Activated naive CD4-positive, alpha-beta T cell treated with anti-CD3 and anti-CD28 coated beads, Interleukin-2, amount 50 U/mL, for 24 hours (primary cell): ENCODE data around the gene COL13A1.

Experiments
- H3K27ac Mint-ChIP-seq: one replicate; pipeline ENCODE4 v1.8.0; 2021; ENCODE audit warnings: mild to moderate bottlenecking, mixed read lengths
- H3K27me3 Mint-ChIP-seq: one replicate; pipeline ENCODE4 v1.8.0; 2021; ENCODE audit warnings: mixed read lengths
- H3K36me3 Mint-ChIP-seq: one replicate; pipeline ENCODE4 v1.8.0; 2021; ENCODE audit warnings: mixed read lengths
- H3K4me1 Mint-ChIP-seq: one replicate; pipeline ENCODE4 v1.8.0; 2021; ENCODE audit warnings: mixed read lengths
- H3K4me3 Mint-ChIP-seq: one replicate; pipeline ENCODE4 v1.8.0; 2021; ENCODE audit warnings: mild to moderate bottlenecking, mixed read lengths
- H3K9me3 Mint-ChIP-seq: one replicate; pipeline ENCODE4 v1.8.0; 2021; ENCODE audit warnings: mixed read lengths

Gene COL13A1

GRCh38 chr10:69891057-69891617 is 89.4 kb downstream of the COL13A1 start:
- Mint-ChIP-seq H3K4me3 (no peak overlapping the region), H3K27me3 (no peaks in the 10 kb centered on the region), H3K9me3 (no peaks in the 10 kb centered on the region), H3K4me1 (no peaks in the 10 kb centered on the region), H3K27ac (no peak overlapping the region), H3K36me3 (no peaks in the 10 kb centered on the region)

- no peaks in the 10 kb centered on the region for H3K36me3 Mint-ChIP-seq
- H3K27me3 Mint-ChIP-seq: no peaks in the 10 kb centered on the region
- no peaks in the 10 kb centered on the region for H3K4me1 Mint-ChIP-seq
- no peak overlapping the region for H3K27ac Mint-ChIP-seq
- H3K4me3 Mint-ChIP-seq: no peak overlapping the region
- no peaks in the 10 kb centered on the region for H3K9me3 Mint-ChIP-seq
These were observed 90.7 kb downstream of the COL13A1 start for GRCh38 chr10:69892406-69892805.

- Mint-ChIP-seq H3K27ac (no peak overlapping the region), H3K27me3 (no peaks in the 10 kb centered on the region), H3K4me3 (no peak overlapping the region), H3K4me1 (no peaks in the 10 kb centered on the region), H3K9me3 (no peaks in the 10 kb centered on the region), H3K36me3 (no peaks in the 10 kb centered on the region)
These were observed 91.1 kb downstream of the COL13A1 start for GRCh38 chr10:69892816-69893215.

GRCh38 chr10:69893271-69893900 is 91.7 kb downstream of the COL13A1 start:
- H3K27ac Mint-ChIP-seq: no peak overlapping the region
- H3K4me1 Mint-ChIP-seq: no peaks in the 10 kb centered on the region
- H3K4me3 Mint-ChIP-seq: no peak overlapping the region
- H3K36me3 Mint-ChIP-seq: no peaks in the 10 kb centered on the region
- H3K9me3 Mint-ChIP-seq: no peaks in the 10 kb centered on the region
- H3K27me3 Mint-ChIP-seq: no peaks in the 10 kb centered on the region

GRCh38 chr10:69894156-69894555 is 92.5 kb downstream of the COL13A1 start:
- no peak overlapping the region for H3K27ac Mint-ChIP-seq
- H3K27me3 Mint-ChIP-seq: no peaks in the 10 kb centered on the region
- no peak overlapping the region for H3K4me3 Mint-ChIP-seq
- no peaks in the 10 kb centered on the region for H3K36me3 Mint-ChIP-seq
- H3K4me1 Mint-ChIP-seq: no peaks in the 10 kb centered on the region
- no peaks in the 10 kb centered on the region for H3K9me3 Mint-ChIP-seq

- Mint-ChIP-seq H3K36me3 (no peaks in the 10 kb centered on the region), H3K27me3 (no peaks in the 10 kb centered on the region), H3K9me3 (no peaks in the 10 kb centered on the region), H3K27ac (no peak overlapping the region), H3K4me3 (no peak overlapping the region), H3K4me1 (no peaks in the 10 kb centered on the region)
These were observed 94.1 kb downstream of the COL13A1 start for GRCh38 chr10:69895759-69896158.

GRCh38 chr10:69896606-69897231 is 95.0 kb downstream of the COL13A1 start:
- Mint-ChIP-seq H3K9me3 (no peaks in the 10 kb centered on the region), H3K27ac (no peak overlapping the region), H3K4me3 (no peak overlapping the region), H3K36me3 (no peaks in the 10 kb centered on the region), H3K4me1 (no peaks in the 10 kb centered on the region), H3K27me3 (no peaks in the 10 kb centered on the region)

GRCh38 chr10:69897432-69897831 is 95.7 kb downstream of the COL13A1 start:
- H3K36me3 Mint-ChIP-seq: no peaks in the 10 kb centered on the region
- no peak overlapping the region for H3K4me3 Mint-ChIP-seq
- H3K27me3 Mint-ChIP-seq: no peaks in the 10 kb centered on the region
- no peaks in the 10 kb centered on the region for H3K9me3 Mint-ChIP-seq
- H3K27ac Mint-ChIP-seq: no peak overlapping the region
- no peaks in the 10 kb centered on the region for H3K4me1 Mint-ChIP-seq

- Mint-ChIP-seq H3K36me3 (no peaks in the 10 kb centered on the region), H3K27ac (no peak overlapping the region), H3K4me1 (no peaks in the 10 kb centered on the region), H3K4me3 (no peak overlapping the region), H3K27me3 (no peaks in the 10 kb centered on the region), H3K9me3 (no peaks in the 10 kb centered on the region)
These were observed 96.3 kb downstream of the COL13A1 start for GRCh38 chr10:69897999-69898398.

GRCh38 chr10:69898524-69898923 is 96.8 kb downstream of the COL13A1 start:
- H3K27me3 Mint-ChIP-seq: no peaks in the 10 kb centered on the region
- no peak overlapping the region for H3K4me3 Mint-ChIP-seq
- no peaks in the 10 kb centered on the region for H3K36me3 Mint-ChIP-seq
- no peaks in the 10 kb centered on the region for H3K9me3 Mint-ChIP-seq
- H3K4me1 Mint-ChIP-seq: no peaks in the 10 kb centered on the region
- H3K27ac Mint-ChIP-seq: no peak overlapping the region

- Mint-ChIP-seq H3K4me1 (no peaks in the 10 kb centered on the region), H3K4me3 (no peak overlapping the region), H3K27ac (no peak overlapping the region), H3K9me3 (no peaks in the 10 kb centered on the region), H3K27me3 (no peaks in the 10 kb centered on the region), H3K36me3 (no peaks in the 10 kb centered on the region)
These were observed 97.2 kb downstream of the COL13A1 start for GRCh38 chr10:69898941-69899340.

- no peaks in the 10 kb centered on the region for H3K36me3 Mint-ChIP-seq
- H3K4me3 Mint-ChIP-seq: no peak overlapping the region
- no peaks in the 10 kb centered on the region for H3K4me1 Mint-ChIP-seq
These were observed 98.3 kb downstream of the COL13A1 start for GRCh38 chr10:69899727-69900595.

GRCh38 chr10:69901022-69901421 is 99.3 kb downstream of the COL13A1 start:
- Mint-ChIP-seq H3K4me1 (no peaks in the 10 kb centered on the region), H3K27ac (no peak overlapping the region), H3K4me3 (no peak overlapping the region), H3K9me3 (no peaks in the 10 kb centered on the region), H3K27me3 (no peaks in the 10 kb centered on the region), H3K36me3 (no peaks in the 10 kb centered on the region)

More at GRCh38 chr10:69899727-69900595, 98.3 kb downstream of the COL13A1 start:
- Mint-ChIP-seq H3K27me3 (no peaks in the 10 kb centered on the region), H3K27ac (no peak overlapping the region), H3K9me3 (no peaks in the 10 kb centered on the region)

GRCh38 chr10:69901628-69902505 is 100.2 kb downstream of the COL13A1 start:
- no peak overlapping the region for H3K27ac Mint-ChIP-seq
- no peaks in the 10 kb centered on the region for H3K9me3 Mint-ChIP-seq
- H3K27me3 Mint-ChIP-seq: no peaks in the 10 kb centered on the region
- no peak overlapping the region for H3K4me3 Mint-ChIP-seq
- H3K4me1 Mint-ChIP-seq: no peaks in the 10 kb centered on the region
- H3K36me3 Mint-ChIP-seq: no peaks in the 10 kb centered on the region
